GM19025 (cell line): ENCODE results near the gene RGS17.

ENCODE experiments used
- ATAC-seq: cut with Tn5 transposase; IDR thresholded peaks from one replicate; pipeline ENCODE4 v1.9.1; 2021; ENCODE audit warnings: mild to moderate bottlenecking, low read depth, moderate library complexity; ENCODE audit not compliant: unreplicated experiment

The RGS17 gene

GRCh38 chr6:152959333-152959732 lies 171.7 kb downstream of the RGS17 start:
- no peak for ATAC-seq

GRCh38 chr6:152957796-152958195 lies 173.3 kb downstream of the RGS17 start:
- no peak for ATAC-seq
